ENCODE measurements around the gene SERPIND1.

The SERPIND1 gene

GRCh38 chr22:20750461-20751184 is 23.3 kb upstream of the SERPIND1 start:
- no peak for TF ChIP-seq CTCF (IDR thresholded peaks at IDR 0.05; ENCODE audit: borderline replicate concordance, insufficient read depth, low read depth, low read length)
- H3K4me3 ChIP-seq (ENCODE audit: low read depth, low read length) = no peak overlapping the region

GRCh38 chr22:20751185-20751851 is 22.6 kb upstream of the SERPIND1 start:
- H3K4me3 ChIP-seq (ENCODE audit: low read depth, low read length) = no peak overlapping the region

GRCh38 chr22:20752104-20752741 is 21.7 kb upstream of the SERPIND1 start:
- no peak overlapping the region for H3K4me3 ChIP-seq (ENCODE audit: low read depth, low read length)
- no peak for TF ChIP-seq CTCF (IDR thresholded peaks at IDR 0.05; ENCODE audit: borderline replicate concordance, insufficient read depth, low read depth, low read length)

More at GRCh38 chr22:20751185-20751851, 22.6 kb upstream of the SERPIND1 start:
- TF ChIP-seq CTCF (IDR thresholded peaks at IDR 0.05; ENCODE audit: borderline replicate concordance, insufficient read depth, low read depth, low read length) = no peak

- H3K4me3 ChIP-seq (ENCODE audit: low read depth, low read length) = no peak overlapping the region
- no peak for TF ChIP-seq CTCF (IDR thresholded peaks at IDR 0.05; ENCODE audit: borderline replicate concordance, insufficient read depth, low read depth, low read length)
These were observed 21.0 kb upstream of the SERPIND1 start for GRCh38 chr22:20752873-20753272.

- H3K4me3 ChIP-seq (ENCODE audit: low read depth, low read length) = no peak overlapping the region
- TF ChIP-seq CTCF (IDR thresholded peaks at IDR 0.05; ENCODE audit: borderline replicate concordance, insufficient read depth, low read depth, low read length) = no peak
These were observed 17.1 kb upstream of the SERPIND1 start for GRCh38 chr22:20756846-20757245.

- no peak for TF ChIP-seq CTCF (IDR thresholded peaks at IDR 0.05; ENCODE audit: borderline replicate concordance, insufficient read depth, low read depth, low read length)
- no peak overlapping the region for H3K4me3 ChIP-seq (ENCODE audit: low read depth, low read length)
These were observed 15.2 kb upstream of the SERPIND1 start for GRCh38 chr22:20758688-20759087.
